Neural cell (in vitro differentiated cells): ENCODE results near the gene CIITA.

Experiments
- EP300 ChIP-seq: fragments of 450-650 bp; conservative IDR thresholded peaks from 2 replicates; pipeline ENCODE4 v1.6.1; 2014; ENCODE audit warnings: antibody characterized with exemption, mild to moderate bottlenecking, moderate library complexity; ENCODE audit not compliant: poor library complexity, severe bottlenecking
- EZH2 ChIP-seq: fragments of 200-600, 300-800 bp; shearing (Covaris generic), sonication (generic); IDR thresholded peaks from 2 replicates; pipeline ENCODE4 v1.6.1; 2014; ENCODE audit warnings: antibody characterized with exemption, low read length, borderline replicate concordance, mild to moderate bottlenecking; ENCODE audit not compliant: insufficient read depth, poor library complexity, severe bottlenecking
- MXI1 ChIP-seq: fragments of 450-650 bp; conservative IDR thresholded peaks from 2 replicates; pipeline ENCODE4 v1.6.1; 2014; ENCODE audit warnings: antibody characterized with exemption, mild to moderate bottlenecking; ENCODE audit not compliant: poor library complexity, severe bottlenecking
- POLR2AphosphoS5 ChIP-seq: IDR thresholded peaks from 2 replicates; pipeline ENCODE4 v1.6.1; 2012
- RAD21 ChIP-seq: fragments of 450-650 bp; conservative IDR thresholded peaks from 2 replicates; pipeline ENCODE4 v1.6.1; 2014; ENCODE audit warnings: antibody characterized with exemption, mild to moderate bottlenecking, moderate library complexity
- SMC3 ChIP-seq: fragments of 450-650 bp; conservative IDR thresholded peaks from 2 replicates; pipeline ENCODE4 v1.6.1; 2014; ENCODE audit warnings: antibody characterized with exemption, mild to moderate bottlenecking, moderate library complexity; ENCODE audit not compliant: poor library complexity
- TAF1 ChIP-seq: IDR thresholded peaks from 2 replicates; pipeline ENCODE4 v1.6.1; 2012; ENCODE audit warnings: low read depth
- TF ChIP-seq, protein P1 (sequence below): fragments of 450-650 bp; IDR thresholded peaks from 2 replicates; pipeline ENCODE4 v1.5.1; 2014; ENCODE audit warnings: antibody characterized with exemption, mild to moderate bottlenecking, moderate library complexity; ENCODE audit not compliant: poor library complexity, severe bottlenecking
- TF ChIP-seq, protein P2 (sequence below): IDR thresholded peaks from 2 replicates; pipeline ENCODE4 v1.6.1; 2012; ENCODE audit warnings: borderline replicate concordance

DNA sequence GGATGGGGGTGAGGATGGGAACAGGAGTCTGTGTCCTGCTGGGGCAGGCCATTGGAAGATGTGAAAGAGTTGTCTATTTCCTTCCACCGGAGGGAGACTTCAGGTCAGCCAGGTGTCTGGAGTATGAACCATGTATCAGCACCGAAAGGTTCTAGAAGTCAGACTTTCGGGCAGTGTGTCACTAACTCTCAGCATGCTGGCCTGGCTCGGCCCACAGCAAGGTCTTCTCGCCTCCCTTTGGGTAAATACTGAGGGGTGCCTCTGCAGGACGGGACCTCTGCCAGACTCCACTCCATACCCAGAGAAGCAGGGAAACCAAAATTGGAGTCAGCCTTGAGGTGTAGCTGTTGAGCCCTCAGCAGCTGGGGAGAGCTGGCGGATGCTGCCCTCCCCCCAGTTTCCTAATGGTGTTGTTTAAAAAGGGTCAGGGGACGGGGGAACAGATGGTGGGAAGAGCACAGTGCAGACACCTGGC lies 507 bp downstream of the CIITA start:
- TF ChIP-seq, protein P1, sequence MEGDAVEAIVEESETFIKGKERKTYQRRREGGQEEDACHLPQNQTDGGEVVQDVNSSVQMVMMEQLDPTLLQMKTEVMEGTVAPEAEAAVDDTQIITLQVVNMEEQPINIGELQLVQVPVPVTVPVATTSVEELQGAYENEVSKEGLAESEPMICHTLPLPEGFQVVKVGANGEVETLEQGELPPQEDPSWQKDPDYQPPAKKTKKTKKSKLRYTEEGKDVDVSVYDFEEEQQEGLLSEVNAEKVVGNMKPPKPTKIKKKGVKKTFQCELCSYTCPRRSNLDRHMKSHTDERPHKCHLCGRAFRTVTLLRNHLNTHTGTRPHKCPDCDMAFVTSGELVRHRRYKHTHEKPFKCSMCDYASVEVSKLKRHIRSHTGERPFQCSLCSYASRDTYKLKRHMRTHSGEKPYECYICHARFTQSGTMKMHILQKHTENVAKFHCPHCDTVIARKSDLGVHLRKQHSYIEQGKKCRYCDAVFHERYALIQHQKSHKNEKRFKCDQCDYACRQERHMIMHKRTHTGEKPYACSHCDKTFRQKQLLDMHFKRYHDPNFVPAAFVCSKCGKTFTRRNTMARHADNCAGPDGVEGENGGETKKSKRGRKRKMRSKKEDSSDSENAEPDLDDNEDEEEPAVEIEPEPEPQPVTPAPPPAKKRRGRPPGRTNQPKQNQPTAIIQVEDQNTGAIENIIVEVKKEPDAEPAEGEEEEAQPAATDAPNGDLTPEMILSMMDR: no peak
- TF ChIP-seq EZH2 (no peak), TAF1 (no peak), EP300 (no peak), POLR2AphosphoS5 (no peak), RAD21 (no peak), SMC3 (no peak), MXI1 (no peak)
- TF ChIP-seq, protein P2, sequence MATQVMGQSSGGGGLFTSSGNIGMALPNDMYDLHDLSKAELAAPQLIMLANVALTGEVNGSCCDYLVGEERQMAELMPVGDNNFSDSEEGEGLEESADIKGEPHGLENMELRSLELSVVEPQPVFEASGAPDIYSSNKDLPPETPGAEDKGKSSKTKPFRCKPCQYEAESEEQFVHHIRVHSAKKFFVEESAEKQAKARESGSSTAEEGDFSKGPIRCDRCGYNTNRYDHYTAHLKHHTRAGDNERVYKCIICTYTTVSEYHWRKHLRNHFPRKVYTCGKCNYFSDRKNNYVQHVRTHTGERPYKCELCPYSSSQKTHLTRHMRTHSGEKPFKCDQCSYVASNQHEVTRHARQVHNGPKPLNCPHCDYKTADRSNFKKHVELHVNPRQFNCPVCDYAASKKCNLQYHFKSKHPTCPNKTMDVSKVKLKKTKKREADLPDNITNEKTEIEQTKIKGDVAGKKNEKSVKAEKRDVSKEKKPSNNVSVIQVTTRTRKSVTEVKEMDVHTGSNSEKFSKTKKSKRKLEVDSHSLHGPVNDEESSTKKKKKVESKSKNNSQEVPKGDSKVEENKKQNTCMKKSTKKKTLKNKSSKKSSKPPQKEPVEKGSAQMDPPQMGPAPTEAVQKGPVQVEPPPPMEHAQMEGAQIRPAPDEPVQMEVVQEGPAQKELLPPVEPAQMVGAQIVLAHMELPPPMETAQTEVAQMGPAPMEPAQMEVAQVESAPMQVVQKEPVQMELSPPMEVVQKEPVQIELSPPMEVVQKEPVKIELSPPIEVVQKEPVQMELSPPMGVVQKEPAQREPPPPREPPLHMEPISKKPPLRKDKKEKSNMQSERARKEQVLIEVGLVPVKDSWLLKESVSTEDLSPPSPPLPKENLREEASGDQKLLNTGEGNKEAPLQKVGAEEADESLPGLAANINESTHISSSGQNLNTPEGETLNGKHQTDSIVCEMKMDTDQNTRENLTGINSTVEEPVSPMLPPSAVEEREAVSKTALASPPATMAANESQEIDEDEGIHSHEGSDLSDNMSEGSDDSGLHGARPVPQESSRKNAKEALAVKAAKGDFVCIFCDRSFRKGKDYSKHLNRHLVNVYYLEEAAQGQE: no peak
